ENCODE data around the gene PCDHB14. TPM values are rescaled to one million over a fixed set of nuclear protein-coding genes. Genes with fewer than 3 reads are reported as not detected.
A peak's percentile ranks its signal among the peaks of the same experiment; 100 is the strongest.
"Not testable (repeated sequence)": the region's sequence is repeated elsewhere in the genome, so short reads cannot be mapped to it uniquely, and the experiment has no call there.

Gene PCDHB14
- total and polyA plus RNA-seq, 2 of the 4 experiments (the other 2 are of a cell fraction) = 0.18 to 0.36 TPM

GRCh38 chr5:141177577-141178191, 45.5 kb upstream of the PCDHB14 start, which contains the start of gene PCDHB8:
PCDHB8 (plus strand) TSS chr5:141177790; CDS start chr5:141178035, 245 bp downstream.
- dilution Hi-C loops (cut with HindIII; ENCODE audit: low sequenced_read_pairs, unreplicated experiment); H3K14ac ChIP-seq (replicated peaks; ENCODE audit: low read depth, low read length); POLR2A ChIA-PET (ENCODE audit: unreplicated experiment): not testable (repeated sequence)

GRCh38 chr5:141179371-141179770, 43.8 kb upstream of the PCDHB14 start:
- H3K4me3 ChIP-seq (ENCODE audit: insufficient read depth, low read depth, low read length); H3K9ac ChIP-seq (ENCODE audit: low read depth, low read length); dilution Hi-C loops (cut with HindIII; ENCODE audit: low sequenced_read_pairs, unreplicated experiment); intact Hi-C loops (cut with micrococcal nuclease); H3K36me3 ChIP-seq (ENCODE audit: control insufficient read depth, insufficient read depth, low read length); H3K4me2 ChIP-seq (ENCODE audit: low read depth, low read length); BruUV-seq (replicated peaks); H2AK9ac ChIP-seq (replicated peaks; ENCODE audit: low read depth, low read length, poor library complexity); H4K5ac ChIP-seq (ENCODE audit: low read depth, low read length); H3K14ac ChIP-seq (replicated peaks; ENCODE audit: low read depth, low read length); H3K56ac ChIP-seq (ENCODE audit: extremely low read depth, insufficient read depth, low read length); H4K91ac ChIP-seq (ENCODE audit: insufficient read depth, low read depth, low read length); H2AK5ac ChIP-seq (ENCODE audit: low read depth, low read length); H3K9me1 ChIP-seq (ENCODE audit: insufficient read depth, low read length); DNase-seq; POLR2A ChIA-PET (ENCODE audit: unreplicated experiment); H3K23ac ChIP-seq (ENCODE audit: low read depth, low read length); H3K27me3 ChIP-seq (ENCODE audit: control insufficient read depth, insufficient read depth, low read length); ATAC-seq (ENCODE audit: low read depth); H3K4ac ChIP-seq (ENCODE audit: low read depth, low read length); H2BK15ac ChIP-seq (ENCODE audit: low read depth, low read length); H2BK20ac ChIP-seq (ENCODE audit: low read depth, low read length); H3K18ac ChIP-seq (ENCODE audit: low read depth, low read length); in situ Hi-C loops (cut with MboI; ENCODE audit: low sequenced_read_pairs); H4K8ac ChIP-seq (ENCODE audit: low read depth in 2 of 2, low read length in 2 of 2); CTCF ChIA-PET; H3K4me1 ChIP-seq (ENCODE audit: control insufficient read depth, insufficient read depth, low read length); H4K20me1 ChIP-seq (ENCODE audit: insufficient read depth, low read length); H3K79me1 ChIP-seq (ENCODE audit: low read depth in 1 of 2, low read length in 2 of 2); H2AFZ ChIP-seq (replicated peaks; ENCODE audit: low read length, poor library complexity); H2BK5ac ChIP-seq (ENCODE audit: low read depth, low read length, poor library complexity, severe bottlenecking); H3K27ac ChIP-seq (ENCODE audit: insufficient read depth, low read length); H2BK120ac ChIP-seq (ENCODE audit: low read depth, low read length): not testable (repeated sequence)
- 40% methylated on average over 1 of the region's 39 CpGs; no CpG with 5 or more reads in 1 of the 2 experiments for WGBS, 2 experiments (ENCODE audit: extremely low coverage in 2 of 2, insufficient read length in 1 of 2)
- peaks cover 20% of the 10 kb centered on the region; the same call in 1 of the 2 replicates for H3K9me3 ChIP-seq (ENCODE audit: control insufficient read depth, insufficient read depth, low read length)

More at GRCh38 chr5:141177577-141178191, 45.5 kb upstream of the PCDHB14 start, which contains the start of gene PCDHB8:
- H2BK20ac ChIP-seq (ENCODE audit: low read depth, low read length); H3K9me1 ChIP-seq (ENCODE audit: insufficient read depth, low read length); H3K79me1 ChIP-seq (ENCODE audit: low read depth in 1 of 2, low read length in 2 of 2); H3K27ac ChIP-seq (ENCODE audit: insufficient read depth, low read length); BruUV-seq (replicated peaks); H4K91ac ChIP-seq (ENCODE audit: insufficient read depth, low read depth, low read length); H2BK5ac ChIP-seq (ENCODE audit: low read depth, low read length, poor library complexity, severe bottlenecking); H3K9ac ChIP-seq (ENCODE audit: low read depth, low read length); H3K56ac ChIP-seq (ENCODE audit: extremely low read depth, insufficient read depth, low read length); H3K4me2 ChIP-seq (ENCODE audit: low read depth, low read length); H2BK120ac ChIP-seq (ENCODE audit: low read depth, low read length); H2AFZ ChIP-seq (replicated peaks; ENCODE audit: low read length, poor library complexity); H4K5ac ChIP-seq (ENCODE audit: low read depth, low read length); H2BK15ac ChIP-seq (ENCODE audit: low read depth, low read length); H4K20me1 ChIP-seq (ENCODE audit: insufficient read depth, low read length); DNase-seq; H3K4ac ChIP-seq (ENCODE audit: low read depth, low read length); H3K23ac ChIP-seq (ENCODE audit: low read depth, low read length); H2AK5ac ChIP-seq (ENCODE audit: low read depth, low read length); CTCF ChIA-PET; H3K4me1 ChIP-seq (ENCODE audit: control insufficient read depth, insufficient read depth, low read length); in situ Hi-C loops (cut with MboI; ENCODE audit: low sequenced_read_pairs); H3K36me3 ChIP-seq (ENCODE audit: control insufficient read depth, insufficient read depth, low read length); H3K27me3 ChIP-seq (ENCODE audit: control insufficient read depth, insufficient read depth, low read length); intact Hi-C loops (cut with micrococcal nuclease); H2AK9ac ChIP-seq (replicated peaks; ENCODE audit: low read depth, low read length, poor library complexity); H3K18ac ChIP-seq (ENCODE audit: low read depth, low read length); H4K8ac ChIP-seq (ENCODE audit: low read depth in 2 of 2, low read length in 2 of 2): not testable (repeated sequence)
- 0 out of 2 replicates have a peak within 1 kb of the TSS, but pooled peaks have one; percentile 26 for H3K4me3 ChIP-seq (ENCODE audit: insufficient read depth, low read depth, low read length)
- no CpG with 5 or more reads among the region's 18 CpGs for WGBS, 2 experiments (ENCODE audit: extremely low coverage in 2 of 2, insufficient read length in 1 of 2)
- ATAC-seq (ENCODE audit: low read depth) = peak; percentile 14; the same call in 1 of the 2 replicates
- H3K9me3 ChIP-seq (ENCODE audit: control insufficient read depth, insufficient read depth, low read length) = peaks cover 23% of the 10 kb centered on the region; the same call in 1 of the 2 replicates

Measured in IMR-90 (cell line).